NCI-H1105 treated with DMSO at 0.1 percent for 48 hours (cell line): Measurements from ENCODE around the gene ZNF443.
"Not testable (repeated sequence)": the region's sequence is repeated elsewhere in the genome, so short reads cannot be mapped to it uniquely, and the experiment has no call there.

Source experiments
- DNase-seq: peaks from one replicate; lab custom pipeline; 2025; lab: John Stamatoyannopoulos, UW

Gene ZNF443

DNA sequence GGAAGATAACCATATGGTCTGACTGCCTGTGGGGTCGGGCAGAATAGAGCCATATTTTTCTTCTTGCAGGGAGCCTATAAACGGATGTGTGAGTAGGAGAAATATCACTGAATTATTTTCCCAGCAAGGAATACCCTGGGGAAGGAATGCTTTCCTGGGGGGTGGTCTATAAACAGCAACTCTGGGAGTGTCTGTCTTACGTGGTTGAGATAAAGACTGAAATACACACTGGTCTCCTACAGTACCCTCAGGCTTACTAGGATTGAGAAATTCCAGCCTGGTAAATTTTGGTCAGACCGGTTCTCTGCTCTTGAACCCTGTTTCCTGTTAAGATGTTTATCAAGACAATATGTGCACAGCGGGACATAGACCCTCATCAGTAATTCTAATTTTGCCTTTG is 23.5 kb downstream of the ZNF443 start:
- DNase-seq = not testable (repeated sequence)

DNA sequence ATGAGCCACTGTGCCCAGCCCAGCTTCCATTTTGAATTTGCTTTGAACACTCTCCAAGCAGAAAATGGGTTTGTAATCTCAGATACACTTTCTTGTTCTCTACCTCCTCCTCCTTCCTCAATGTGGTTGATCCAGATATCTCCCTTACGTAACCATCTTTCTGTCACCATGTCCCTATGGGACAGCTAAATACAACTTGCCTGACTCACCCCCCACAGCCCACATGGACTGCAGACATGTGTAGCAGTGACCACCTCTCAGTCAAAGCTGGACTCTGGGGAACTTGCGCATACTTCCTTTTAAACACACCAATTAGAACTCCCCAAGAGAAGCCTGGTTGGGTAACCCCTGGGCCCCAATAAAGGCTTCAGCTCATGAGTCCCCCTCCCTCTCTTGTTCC is 28.9 kb downstream of the ZNF443 start:
- DNase-seq = no peak

DNA sequence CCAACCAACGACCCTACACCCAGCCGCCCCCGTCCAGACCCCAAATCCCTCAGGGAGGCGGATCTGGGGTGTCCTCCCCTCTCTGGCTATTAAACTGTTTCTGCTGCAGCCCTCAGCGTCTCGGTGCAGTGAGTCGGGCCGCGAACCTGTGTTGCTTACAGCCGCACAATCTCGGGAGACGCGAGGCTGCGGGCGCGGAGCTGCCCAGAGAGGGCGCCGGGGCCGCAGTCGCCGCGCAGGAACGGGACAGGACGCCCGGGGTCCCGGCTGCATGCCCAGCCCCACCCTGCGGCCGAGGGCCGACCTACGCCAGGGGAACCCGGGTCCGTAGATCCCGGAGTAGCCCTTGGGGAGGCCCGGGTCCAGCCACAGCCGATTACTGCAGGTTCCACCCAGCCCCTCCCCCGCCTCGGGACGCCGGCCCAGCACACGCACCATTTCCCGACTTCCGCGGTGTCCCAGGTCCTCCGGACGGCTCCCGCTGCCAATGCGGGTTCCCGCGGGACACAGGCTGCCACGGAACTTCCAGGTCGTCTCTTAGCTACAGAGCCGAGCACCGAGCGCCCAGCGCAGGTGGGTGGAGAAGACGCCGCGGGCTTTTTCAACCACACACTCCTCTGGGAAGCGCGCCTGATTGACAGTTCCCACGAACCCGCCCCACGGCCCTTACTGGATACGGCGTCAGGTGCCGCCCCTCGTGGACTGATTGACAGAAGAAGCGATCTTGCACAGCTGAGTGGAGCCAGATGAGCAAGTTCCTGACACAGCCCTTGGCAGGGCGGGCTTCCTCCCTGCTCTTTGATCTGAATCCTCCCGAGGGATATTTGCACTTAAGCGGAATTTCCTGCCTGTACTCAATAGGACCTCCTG is 40.0 kb downstream of the ZNF443 start, which contains the start of gene ZNF799:
ZNF799 (minus strand) TSS at position 639 of the 870 bp plus-strand sequence; CDS start at position 438, 201 bp downstream.
- DNase-seq = peak; percentile 91

DNA sequence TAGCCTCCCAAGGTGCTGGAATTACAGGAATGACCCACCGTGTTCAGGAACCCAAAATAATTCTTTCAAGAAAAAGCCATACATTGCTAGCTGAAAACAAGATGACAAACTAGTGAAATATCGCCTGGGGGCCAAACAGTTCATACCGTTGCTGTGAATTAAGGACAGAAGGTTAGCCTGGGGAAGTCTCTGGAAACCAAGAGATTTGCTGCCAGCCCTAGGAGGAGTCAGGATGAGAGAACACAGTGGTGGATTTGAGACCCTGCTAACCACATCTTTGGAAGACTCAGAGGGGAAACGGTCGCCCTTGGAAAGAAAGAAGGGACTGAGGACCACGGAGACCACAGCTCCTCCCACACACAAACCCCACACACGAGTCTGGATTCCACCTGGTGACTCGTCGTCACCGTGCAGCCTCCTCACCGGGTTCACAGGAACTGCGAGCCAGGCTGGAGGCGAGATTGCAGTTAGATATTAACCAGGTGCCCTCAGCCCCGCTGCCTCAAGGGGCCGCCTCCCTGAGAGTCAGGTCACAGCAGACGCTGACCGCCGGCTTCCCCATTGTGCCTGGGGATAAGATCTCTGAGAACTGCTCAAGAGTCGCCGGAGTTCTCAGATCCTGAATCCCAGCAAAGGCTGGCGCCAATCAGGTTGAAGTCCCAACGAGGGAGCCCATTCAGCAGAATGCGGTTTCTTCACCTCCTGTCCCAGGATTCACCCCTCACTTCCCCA is 40.8 kb downstream of the ZNF443 start:
- DNase-seq = peak; percentile 28

DNA sequence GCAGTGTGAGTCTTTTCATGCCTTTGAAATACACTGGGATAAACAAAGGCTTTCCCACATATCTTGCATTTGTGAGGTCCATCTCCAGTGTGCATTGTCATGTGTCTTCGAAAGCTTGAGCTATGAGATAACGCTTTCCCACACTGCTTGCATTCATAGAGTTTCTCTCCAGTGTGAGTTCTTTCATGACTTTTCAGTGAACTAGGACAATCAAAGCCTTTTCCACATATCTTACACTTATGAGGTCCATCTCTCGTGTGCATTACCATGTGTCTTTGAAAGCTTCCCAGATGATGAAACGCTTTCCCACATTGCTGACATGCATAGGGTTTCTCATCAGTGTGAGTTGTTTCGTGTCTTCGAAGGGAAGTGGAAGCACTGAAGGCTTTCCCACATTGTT is 49.7 kb downstream of the ZNF443 start:
- not testable (repeated sequence) for DNase-seq

DNA sequence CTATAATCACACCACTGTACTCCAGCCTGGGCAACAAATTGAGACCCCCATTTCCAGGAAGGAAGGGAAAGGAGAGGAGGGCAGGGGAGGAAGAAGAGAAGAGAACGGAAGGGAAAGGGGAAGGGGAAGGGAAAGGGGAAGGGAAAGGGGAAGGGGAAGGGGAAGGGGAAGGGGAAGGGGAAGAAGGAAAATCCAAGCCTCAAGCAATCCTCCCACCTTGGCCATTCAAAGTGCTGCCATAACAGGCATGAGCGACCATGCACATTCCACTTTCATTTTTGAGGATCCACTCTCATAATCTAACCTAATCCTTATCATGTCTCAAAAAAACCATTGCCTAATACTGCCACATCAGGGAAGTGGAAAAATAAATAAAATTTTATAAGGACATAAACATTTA is 54.5 kb downstream of the ZNF443 start:
- not testable (repeated sequence) for DNase-seq

DNA sequence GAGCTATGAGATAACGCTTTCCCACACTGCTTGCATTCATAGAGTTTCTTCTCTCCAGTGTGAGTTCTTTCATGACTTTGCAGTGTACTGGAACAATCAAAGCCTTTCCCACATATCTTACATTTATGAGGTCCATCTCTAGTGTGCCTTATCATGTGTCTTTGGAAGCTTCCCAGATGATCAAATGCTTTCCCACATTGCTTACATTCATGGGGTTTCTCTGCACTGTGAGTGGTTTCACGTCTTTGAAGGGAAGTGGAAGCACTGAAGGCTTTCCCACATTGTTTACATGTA is 60.4 kb downstream of the ZNF443 start:
- no peak for DNase-seq

DNA sequence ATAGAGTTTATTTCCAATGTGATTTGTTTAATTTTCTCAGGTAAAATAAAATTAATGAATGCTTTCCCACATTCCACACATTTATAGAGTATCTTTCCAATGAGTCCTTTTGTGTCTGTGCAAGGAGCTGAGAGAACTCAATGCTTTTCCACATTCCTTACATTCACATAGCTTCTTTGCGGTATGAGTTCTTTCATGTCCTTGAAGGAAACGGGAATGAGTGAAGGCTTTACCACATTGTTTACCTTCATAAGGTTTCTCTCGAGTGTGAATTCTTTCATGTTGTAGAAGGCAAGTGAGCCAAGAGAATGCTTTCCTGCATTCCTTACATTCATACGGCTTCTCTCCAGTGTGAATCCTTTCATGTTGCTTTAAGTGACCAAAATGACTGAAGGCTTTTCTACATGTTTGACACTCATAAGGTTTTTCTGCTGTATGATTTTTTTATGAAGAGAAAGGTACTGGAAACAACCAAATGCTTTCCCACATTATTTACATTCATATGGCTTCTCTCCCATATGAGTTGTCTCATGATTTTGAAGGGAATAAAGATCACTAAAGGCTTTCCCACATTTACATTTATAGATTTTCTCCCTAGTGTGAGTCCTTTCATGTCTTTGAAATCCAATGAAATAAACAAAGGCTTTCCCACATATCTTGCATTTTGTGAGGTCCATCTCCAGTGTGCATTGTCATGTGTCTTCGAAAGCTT is 60.9 kb downstream of the ZNF443 start:
- DNase-seq = no peak
